HCT116 (cell line): Measurements from ENCODE around the gene BEND3. TPM values are rescaled to one million over a fixed set of nuclear protein-coding genes. Genes with fewer than 3 reads are reported as not detected.

ENCODE experiments used
- ATAC-seq: fragments of 200-7000 bp; cut with Tn5 transposase; 2 replicates; pipeline ENCODE4 v1.9.1; 2020; ENCODE audit warnings: mild to moderate bottlenecking, moderate library complexity
- BruUV-seq: library from RNA; stranded (reverse); fragments of 400-500 nt; replicated peaks from 2 replicates; lab custom pipeline; 2021; lab: Mats Ljungman, UMichigan
- CTCF ChIA-PET: fragments of 300-600 bp; sonication (Branson Sonifier 250); formaldehyde crosslinking; loops from one replicate; lab custom pipeline; 2021; ENCODE audit warnings: antibody characterized with exemption; lab: Charles Lee
- POLR2A ChIA-PET: fragments of 300-600, 350-600 bp; sonication (Branson Sonifier 250); formaldehyde crosslinking; loops from one replicate; lab custom pipeline; 2021; ENCODE audit warnings: antibody characterized with exemption; lab: Charles Lee
- RAD21 ChIA-PET, 2 experiments: fragments of 300-600 bp; sonication (Branson Sonifier 250); formaldehyde crosslinking; loops; one replicate each; lab custom pipeline; 2023; ENCODE audit warnings: low total read pairs in 2 of 2; ENCODE audit not compliant: uncharacterized antibody in 2 of 2, unreplicated experiment in 2 of 2, low non-redundant PET in 1 of 2; lab: Charles Lee
- DNase-seq: peaks from one replicate; pipeline ENCODE4 v3.0.0-alpha.2; 2010; ENCODE audit warnings: low read depth, low spot score
- H2AFZ ChIP-seq: fragments of 200-600 bp; shearing (Covaris generic), sonication (generic); 2 replicates; pipeline ENCODE4 v1.6.1; 2017; ENCODE audit warnings: low read depth, mixed run types, mixed read lengths, antibody characterized with exemption, low read length; ENCODE audit not compliant: poor library complexity, severe bottlenecking
- H3K27ac ChIP-seq: 2 replicates; pipeline ENCODE4 v1.5.1; 2012; ENCODE audit warnings: low read depth, low read length
- H3K27me3 ChIP-seq: fragments of 200-600 bp; sonication (generic); 2 replicates; pipeline ENCODE4 v1.6.1; 2016; ENCODE audit warnings: mixed run types, low read length, mixed read lengths; ENCODE audit not compliant: insufficient read depth
- H3K36me3 ChIP-seq, 2 experiments: fragments of 200-500 bp in 1 of 2; fragments of 200-600 bp in 1 of 2; sonication (Bioruptor generic) in 1 of 2; sonication (generic) in 1 of 2; 2 replicates each; pipeline versions ENCODE4 v1.5.1 to v1.6.1; 2014 to 2016; ENCODE audit warnings: low read length in 2 of 2, inconsistent platforms in 1 of 2, mixed read lengths in 1 of 2, mixed run types in 1 of 2; ENCODE audit not compliant: insufficient read depth in 2 of 2, control insufficient read depth in 1 of 2
- H3K4me1 ChIP-seq, 2 experiments: fragments of 200-600 bp in 1 of 2; sonication (generic) in 1 of 2; 2 replicates each; pipeline versions ENCODE4 v1.5.1 to v1.6.1; 2012 to 2017; ENCODE audit warnings: low read length in 2 of 2, inconsistent platforms in 1 of 2, mild to moderate bottlenecking in 1 of 2, mixed read lengths in 1 of 2, mixed run types in 1 of 2, moderate library complexity in 1 of 2; ENCODE audit not compliant: insufficient read depth in 2 of 2, control insufficient read depth in 1 of 2
- H3K4me2 ChIP-seq: fragments of 200-600 bp; sonication (generic); 2 replicates; pipeline ENCODE4 v1.6.1; 2017; ENCODE audit warnings: mixed run types, low read length, mixed read lengths
- H3K4me3 ChIP-seq, 2 experiments: fragments of 200-600 bp in 1 of 2; sonication (generic) in 1 of 2; replicated peaks in 1 of 2; 2 replicates each; pipeline ENCODE4 v1.5.1; 2011 to 2016; ENCODE audit warnings: low read length in 2 of 2, control low read depth in 1 of 2, low read depth in 1 of 2, mild to moderate bottlenecking in 1 of 2, mixed read lengths in 1 of 2, mixed run types in 1 of 2
- H3K79me2 ChIP-seq: fragments of 200-600 bp; sonication (generic); 2 replicates; pipeline ENCODE4 v1.6.1; 2017; ENCODE audit warnings: mild to moderate bottlenecking, mixed run types, low read length, moderate library complexity, mixed read lengths; ENCODE audit not compliant: insufficient read depth
- H3K9ac ChIP-seq: fragments of 200-600 bp; sonication (generic); 2 replicates; pipeline ENCODE4 v1.6.1; 2016; ENCODE audit warnings: low read length, mixed read lengths
- H3K9me2 ChIP-seq: fragments of 200-600 bp; sonication (generic), shearing (Covaris generic); 2 replicates; pipeline ENCODE4 v1.6.1; 2017; ENCODE audit warnings: mixed run types, mild to moderate bottlenecking, moderate library complexity; ENCODE audit not compliant: insufficient read depth
- H3K9me3 ChIP-seq, 2 experiments: fragments of 200-500 bp in 1 of 2; fragments of 200-600 bp in 1 of 2; sonication (Bioruptor generic) in 1 of 2; sonication (generic) in 1 of 2; 2 replicates each; pipeline ENCODE4 v1.6.1; 2014 to 2017; ENCODE audit warnings: low read length in 2 of 2, mixed read lengths in 2 of 2, inconsistent platforms in 1 of 2, low read depth in 1 of 2, mild to moderate bottlenecking in 1 of 2, mixed run types in 1 of 2, moderate library complexity in 1 of 2; ENCODE audit not compliant: control insufficient read depth in 1 of 2, insufficient read depth in 1 of 2
- H4K20me1 ChIP-seq: fragments of 200-600 bp; sonication (generic), shearing (Covaris generic); 2 replicates; pipeline ENCODE4 v1.6.1; 2017; ENCODE audit warnings: mixed run types, mild to moderate bottlenecking, moderate library complexity; ENCODE audit not compliant: insufficient read depth
- CEBPB ChIP-seq: IDR thresholded peaks from 2 replicates; pipeline ENCODE4 v1.6.1; 2012; ENCODE audit warnings: low read depth
- EGR1 ChIP-seq: IDR thresholded peaks from 2 replicates; pipeline ENCODE4 v1.6.1; 2012; ENCODE audit warnings: low read depth
- RAD21 ChIP-seq: IDR thresholded peaks from 2 replicates; pipeline ENCODE4 v1.6.1; 2012; ENCODE audit warnings: low read depth, mild to moderate bottlenecking
- TCF7L2 ChIP-seq: IDR thresholded peaks from 2 replicates; pipeline ENCODE4 v1.7.0; 2011; ENCODE audit warnings: borderline replicate concordance, inconsistent platforms; ENCODE audit not compliant: insufficient read depth, insufficient read length; ENCODE audit errors: extremely low read depth
- ZNF274 ChIP-seq: fragments of 200-500 bp; sonication (Bioruptor generic); IDR thresholded peaks from 2 replicates; pipeline ENCODE4 v1.6.1; 2014; ENCODE audit warnings: mild to moderate bottlenecking, low read depth, low read length, inconsistent platforms
- intact Hi-C: fragments of 100-400 bp; cut with micrococcal nuclease; formaldehyde crosslinking; loops from 2 replicates; pipeline ENCODE4 v1.10.0; 2022
- total RNA-seq: library from RNA; stranded (reverse); gene quantifications from one replicate; pipeline ENCODE4 v1.2.1, GENCODE V29; 2021; ENCODE audit not compliant: unreplicated experiment
- TF ChIP-seq, protein P1 (sequence below): IDR thresholded peaks from 2 replicates; pipeline ENCODE4 v1.6.1; 2012
- TF ChIP-seq, protein P2 (sequence below), 3 experiments: fragments of 200-600 bp in 1 of 3; sonication (generic) in 1 of 3; IDR thresholded peaks in 2 of 3; conservative IDR thresholded peaks in 1 of 3; 2 replicates each; pipeline ENCODE4 v1.5.1; 2012 to 2017; ENCODE audit warnings: low read depth in 2 of 3, low read length in 2 of 3, antibody characterized with exemption in 1 of 3, borderline replicate concordance in 1 of 3, control low read depth in 1 of 3, mild to moderate bottlenecking in 1 of 3, mixed read lengths in 1 of 3, mixed run types in 1 of 3, moderate library complexity in 1 of 3; ENCODE audit not compliant: insufficient read depth in 1 of 3

The BEND3 gene
- total RNA-seq, 1 experiment from 2014 or later: 6.3 TPM

DNA sequence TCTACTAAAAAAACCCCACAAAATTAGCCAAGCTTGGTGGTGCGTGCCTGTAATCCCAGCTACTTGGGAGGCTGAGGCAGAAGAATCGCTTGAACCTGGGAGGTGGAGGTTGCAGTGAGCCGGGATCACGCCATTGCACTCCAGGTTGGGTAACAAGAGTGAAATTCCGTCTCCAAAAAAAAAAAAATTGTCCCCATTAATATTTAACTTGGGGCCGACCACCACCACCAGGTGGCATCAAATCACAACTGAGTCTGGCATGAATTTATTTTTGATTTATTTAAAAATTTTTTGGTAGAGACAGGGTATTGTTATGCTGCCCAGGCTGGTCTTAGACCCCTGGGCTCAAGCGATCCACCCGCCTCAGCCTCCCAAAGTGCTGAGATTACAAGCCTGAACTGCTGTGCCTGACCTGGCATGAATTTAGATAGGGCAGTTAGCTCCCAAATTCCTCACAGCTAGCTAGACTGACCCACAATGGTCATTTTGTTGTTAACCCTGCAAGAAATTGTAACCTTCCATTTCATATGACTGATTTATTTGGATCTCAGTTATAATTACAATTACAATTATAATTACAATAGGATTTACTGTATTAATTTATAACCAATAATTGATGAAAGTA is 17.1 kb upstream of the BEND3 start:
- intact Hi-C loops: loop anchor here (1.0 kb wide), 3 partner anchors 523 to 716 kb away; no protein-coding TSS in a partner anchor
- H3K4me2 ChIP-seq: no peak overlapping the region
- no peaks in the 10 kb centered on the region for H3K9me2 ChIP-seq
- H3K9ac ChIP-seq: no peak overlapping the region
- H3K9me3 ChIP-seq: no peaks in the 10 kb centered on the region
- H3K36me3 ChIP-seq: no peaks in the 10 kb centered on the region
- DNase-seq (peak; percentile 19), ATAC-seq (peak; percentile 50; the same call in 1 of the 2 replicates)
- no peaks in the 10 kb centered on the region for H3K27me3 ChIP-seq
- ChIA-PET CTCF (interaction anchor here (0.6 to 1.3 kb wide), 3 partner anchors 9 to 715 kb away, joined by 3 read pairs; no protein-coding TSS in a partner anchor), RAD21 (interaction anchor here in 1 of 2 experiments (0.7 kb wide), 1 partner anchor 186 kb away, joined by 3 read pairs; no protein-coding TSS in a partner anchor), POLR2A (no interaction called here)
- TF ChIP-seq EGR1 (no peak), TCF7L2 (no peak), CEBPB (no peak), ZNF274 (no peak), RAD21 (peak; percentile 67)
- TF ChIP-seq, protein P1, sequence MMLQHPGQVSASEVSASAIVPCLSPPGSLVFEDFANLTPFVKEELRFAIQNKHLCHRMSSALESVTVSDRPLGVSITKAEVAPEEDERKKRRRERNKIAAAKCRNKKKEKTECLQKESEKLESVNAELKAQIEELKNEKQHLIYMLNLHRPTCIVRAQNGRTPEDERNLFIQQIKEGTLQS: no peak
- TF ChIP-seq, protein P2, sequence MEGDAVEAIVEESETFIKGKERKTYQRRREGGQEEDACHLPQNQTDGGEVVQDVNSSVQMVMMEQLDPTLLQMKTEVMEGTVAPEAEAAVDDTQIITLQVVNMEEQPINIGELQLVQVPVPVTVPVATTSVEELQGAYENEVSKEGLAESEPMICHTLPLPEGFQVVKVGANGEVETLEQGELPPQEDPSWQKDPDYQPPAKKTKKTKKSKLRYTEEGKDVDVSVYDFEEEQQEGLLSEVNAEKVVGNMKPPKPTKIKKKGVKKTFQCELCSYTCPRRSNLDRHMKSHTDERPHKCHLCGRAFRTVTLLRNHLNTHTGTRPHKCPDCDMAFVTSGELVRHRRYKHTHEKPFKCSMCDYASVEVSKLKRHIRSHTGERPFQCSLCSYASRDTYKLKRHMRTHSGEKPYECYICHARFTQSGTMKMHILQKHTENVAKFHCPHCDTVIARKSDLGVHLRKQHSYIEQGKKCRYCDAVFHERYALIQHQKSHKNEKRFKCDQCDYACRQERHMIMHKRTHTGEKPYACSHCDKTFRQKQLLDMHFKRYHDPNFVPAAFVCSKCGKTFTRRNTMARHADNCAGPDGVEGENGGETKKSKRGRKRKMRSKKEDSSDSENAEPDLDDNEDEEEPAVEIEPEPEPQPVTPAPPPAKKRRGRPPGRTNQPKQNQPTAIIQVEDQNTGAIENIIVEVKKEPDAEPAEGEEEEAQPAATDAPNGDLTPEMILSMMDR (IDR thresholded peaks at IDR 0.05 in 2 of 3, conservative IDR thresholded peaks at IDR 0.05 in 1 of 3; ENCODE audit: borderline replicate concordance in 1 of 3, insufficient read depth in 1 of 3, low read depth in 2 of 3, low read length in 2 of 3): peak; percentile 41 to 61 (median 49)
- no TSS peak for BruUV-seq
- H4K20me1 ChIP-seq: no peaks in the 10 kb centered on the region
- no peak overlapping the region for H2AFZ ChIP-seq
- no peak overlapping the region for H3K27ac ChIP-seq
- no peaks in the 10 kb centered on the region for H3K79me2 ChIP-seq
- no peak overlapping the region for H3K4me3 ChIP-seq
- H3K4me1 ChIP-seq: peaks cover 5 to 8% of the 10 kb centered on the region in 2 experiments; a peak in 3 of 4 replicates
